MCF 10A (cell line): ENCODE data around the gene ZFHX3. TPM values are rescaled to one million over a fixed set of nuclear protein-coding genes. Genes with fewer than 3 reads are reported as not detected.

ENCODE experiments used
- BruUV-seq: library from RNA; stranded (reverse); fragments of 400-500 nt; replicated peaks from 2 replicates; lab custom pipeline; 2021; lab: Mats Ljungman, UMichigan
- CTCF ChIA-PET: fragments of 300-600 bp; sonication (Branson Sonifier 250); formaldehyde crosslinking; extraction: SDS; loops from one replicate; lab custom pipeline; 2021; ENCODE audit warnings: antibody characterized with exemption, inconsistent platforms; lab: Yijun Ruan, JAX
- POLR2A ChIA-PET: fragments of 300-600, 350-650 bp; sonication (Branson Sonifier 250); formaldehyde crosslinking; extraction: SDS; loops from one replicate; lab custom pipeline; 2020; ENCODE audit warnings: antibody characterized with exemption, inconsistent platforms; lab: Yijun Ruan, JAX
- DNase-seq: peaks from one replicate; pipeline ENCODE4 v3.0.0-alpha.2; 2018; ENCODE audit not compliant: unreplicated experiment
- H3K27ac Mint-ChIP-seq: one replicate; pipeline ENCODE4 v1.8.0; 2022; ENCODE audit warnings: mild to moderate bottlenecking, low read depth, mixed read lengths; ENCODE audit not compliant: unreplicated experiment
- H3K27me3 Mint-ChIP-seq: one replicate; pipeline ENCODE4 v1.8.0; 2022; ENCODE audit warnings: mixed read lengths; ENCODE audit not compliant: insufficient read depth, unreplicated experiment
- H3K36me3 Mint-ChIP-seq: one replicate; pipeline ENCODE4 v1.8.0; 2022; ENCODE audit warnings: mild to moderate bottlenecking, moderate library complexity, mixed read lengths; ENCODE audit not compliant: insufficient read depth, unreplicated experiment
- H3K4me1 Mint-ChIP-seq: one replicate; pipeline ENCODE4 v1.8.0; 2022; ENCODE audit warnings: mixed read lengths; ENCODE audit not compliant: insufficient read depth, unreplicated experiment
- H3K4me3 Mint-ChIP-seq: one replicate; pipeline ENCODE4 v1.8.0; 2022; ENCODE audit warnings: mild to moderate bottlenecking, moderate library complexity, mixed read lengths; ENCODE audit not compliant: unreplicated experiment
- H3K9me3 Mint-ChIP-seq: one replicate; pipeline ENCODE4 v1.8.0; 2022; ENCODE audit warnings: mixed read lengths; ENCODE audit not compliant: unreplicated experiment
- intact Hi-C: fragments of 100-400 bp; cut with micrococcal nuclease; formaldehyde crosslinking; loops from 2 replicates; pipeline ENCODE4 v1.14.1; 2022
- total RNA-seq: library from RNA; stranded (reverse); gene quantifications from 2 replicates; pipeline ENCODE4 v1.2.3, GENCODE V29; 2022
- TF ChIP-seq, protein P1 (sequence below): fragments of 200-600 bp; IDR thresholded peaks from one replicate; pipeline ENCODE4 v1.8.0; 2022; ENCODE audit warnings: antibody characterized with exemption, mild to moderate bottlenecking; ENCODE audit not compliant: unreplicated experiment

ZFHX3 gene
- total RNA-seq, 1 experiment from 2014 or later = 27.4 TPM

DNA sequence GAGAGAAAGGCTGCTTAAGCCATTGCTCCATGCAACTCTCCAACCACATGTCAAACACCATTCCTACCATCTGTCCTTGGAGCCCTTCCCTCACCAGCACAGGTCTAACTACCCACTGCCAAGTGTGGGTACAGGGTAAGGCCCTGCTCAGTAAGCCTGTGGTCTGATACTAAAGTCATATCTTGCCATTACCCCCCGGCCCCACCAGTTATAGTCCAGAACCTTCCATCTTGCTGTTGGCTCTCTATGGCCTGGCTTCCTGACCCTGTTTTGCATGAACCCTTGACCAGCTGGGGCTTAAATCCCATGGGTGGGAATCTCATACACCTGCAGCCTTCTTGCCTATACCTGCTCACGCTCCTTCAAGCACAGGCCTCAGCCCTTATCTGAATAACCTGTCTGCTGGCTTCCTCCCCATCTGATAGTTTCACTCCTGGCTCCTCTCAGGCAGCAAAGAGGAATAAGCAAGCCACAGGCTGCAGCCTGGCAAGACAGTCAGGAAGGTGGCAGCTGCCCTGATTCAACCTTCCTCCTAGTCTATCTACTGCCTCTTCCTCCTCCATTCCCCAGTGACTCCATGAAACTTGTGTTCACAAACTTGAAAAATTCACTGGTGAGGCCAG lies 64.1 kb downstream of the ZFHX3 start:
- TF ChIP-seq, protein P1, sequence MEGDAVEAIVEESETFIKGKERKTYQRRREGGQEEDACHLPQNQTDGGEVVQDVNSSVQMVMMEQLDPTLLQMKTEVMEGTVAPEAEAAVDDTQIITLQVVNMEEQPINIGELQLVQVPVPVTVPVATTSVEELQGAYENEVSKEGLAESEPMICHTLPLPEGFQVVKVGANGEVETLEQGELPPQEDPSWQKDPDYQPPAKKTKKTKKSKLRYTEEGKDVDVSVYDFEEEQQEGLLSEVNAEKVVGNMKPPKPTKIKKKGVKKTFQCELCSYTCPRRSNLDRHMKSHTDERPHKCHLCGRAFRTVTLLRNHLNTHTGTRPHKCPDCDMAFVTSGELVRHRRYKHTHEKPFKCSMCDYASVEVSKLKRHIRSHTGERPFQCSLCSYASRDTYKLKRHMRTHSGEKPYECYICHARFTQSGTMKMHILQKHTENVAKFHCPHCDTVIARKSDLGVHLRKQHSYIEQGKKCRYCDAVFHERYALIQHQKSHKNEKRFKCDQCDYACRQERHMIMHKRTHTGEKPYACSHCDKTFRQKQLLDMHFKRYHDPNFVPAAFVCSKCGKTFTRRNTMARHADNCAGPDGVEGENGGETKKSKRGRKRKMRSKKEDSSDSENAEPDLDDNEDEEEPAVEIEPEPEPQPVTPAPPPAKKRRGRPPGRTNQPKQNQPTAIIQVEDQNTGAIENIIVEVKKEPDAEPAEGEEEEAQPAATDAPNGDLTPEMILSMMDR = no peak
- intact Hi-C loops = loop anchor here (10.0 kb wide), 1 partner anchor 191 kb away; no protein-coding TSS in a partner anchor
- Mint-ChIP-seq H3K27me3 (no peaks in the 10 kb centered on the region), H3K4me3 (no peak overlapping the region), H3K9me3 (no peaks in the 10 kb centered on the region), H3K4me1 (peaks cover 29% of the 10 kb centered on the region), H3K27ac (peak overlapping the region; percentile 73), H3K36me3 (peaks cover 5% of the 10 kb centered on the region)
- CTCF ChIA-PET = interaction anchor here (0.6 to 2.1 kb wide), 4 partner anchors 37 to 233 kb away, joined by 3 to 9 read pairs (median 4); no protein-coding TSS in a partner anchor
- DNase-seq = no peak
- POLR2A ChIA-PET = no interaction called here
- no TSS peak for BruUV-seq

DNA sequence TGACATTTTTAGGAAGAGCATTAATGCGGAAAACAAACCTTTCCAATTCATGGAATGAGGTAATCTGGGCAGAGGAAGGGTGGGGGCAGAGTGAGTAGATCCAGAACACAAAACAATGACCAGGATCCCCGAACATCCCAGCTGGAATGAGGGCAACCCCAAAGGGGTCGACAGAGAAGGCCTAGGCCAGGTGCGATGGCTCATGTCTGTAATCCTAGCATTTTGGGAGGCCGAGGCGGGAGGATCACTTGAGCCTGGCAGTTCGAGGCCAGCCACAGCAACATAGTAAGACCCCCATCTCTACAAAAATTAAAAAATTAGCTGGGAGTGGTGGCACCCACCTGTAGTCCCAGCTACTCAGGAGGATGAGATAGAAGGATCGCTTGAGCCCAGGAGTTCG lies 64.7 kb downstream of the ZFHX3 start:
- no peak for DNase-seq
- ChIA-PET CTCF (interaction anchor here (0.6 to 2.1 kb wide), 5 partner anchors 11 to 480 kb away, joined by 3 to 9 read pairs (median 3); no protein-coding TSS in a partner anchor), POLR2A (no interaction called here)
- Mint-ChIP-seq H3K9me3 (no peaks in the 10 kb centered on the region), H3K4me1 (peaks cover 25% of the 10 kb centered on the region), H3K27me3 (no peaks in the 10 kb centered on the region), H3K36me3 (peaks cover 5% of the 10 kb centered on the region), H3K27ac (peak overlapping the region; percentile 73), H3K4me3 (no peak overlapping the region)
- intact Hi-C loops = loop anchor here (10.0 kb wide), 1 partner anchor 192 kb away; no protein-coding TSS in a partner anchor
- TF ChIP-seq, protein P1 = no peak
- BruUV-seq = no TSS peak

DNA sequence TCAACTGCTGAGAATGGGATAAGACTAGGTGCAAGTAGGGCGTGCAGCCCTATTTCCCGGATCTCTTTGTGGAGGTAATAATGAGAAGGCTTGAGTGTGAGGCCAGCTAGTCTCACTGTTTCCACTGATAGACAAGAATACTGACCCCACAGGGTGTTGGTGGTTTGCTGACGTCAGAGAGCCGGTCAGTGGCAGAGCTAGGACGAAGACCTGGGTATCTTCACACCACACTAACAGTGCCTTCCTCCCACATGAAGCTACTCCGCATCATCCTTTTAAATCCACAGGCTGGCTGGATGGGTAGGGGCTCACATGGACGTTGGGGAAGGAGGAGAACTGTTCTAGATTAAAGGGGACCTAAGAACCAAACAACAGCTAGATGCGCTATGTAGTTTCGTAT lies 68.0 kb downstream of the ZFHX3 start:
- H3K27ac Mint-ChIP-seq = no peak overlapping the region
- POLR2A ChIA-PET = interaction anchor here (0.9 to 1.3 kb wide), 2 partner anchors 77 to 92 kb away, joined by 3 to 5 read pairs; no protein-coding TSS in a partner anchor
- no peak overlapping the region for H3K4me3 Mint-ChIP-seq

DNA sequence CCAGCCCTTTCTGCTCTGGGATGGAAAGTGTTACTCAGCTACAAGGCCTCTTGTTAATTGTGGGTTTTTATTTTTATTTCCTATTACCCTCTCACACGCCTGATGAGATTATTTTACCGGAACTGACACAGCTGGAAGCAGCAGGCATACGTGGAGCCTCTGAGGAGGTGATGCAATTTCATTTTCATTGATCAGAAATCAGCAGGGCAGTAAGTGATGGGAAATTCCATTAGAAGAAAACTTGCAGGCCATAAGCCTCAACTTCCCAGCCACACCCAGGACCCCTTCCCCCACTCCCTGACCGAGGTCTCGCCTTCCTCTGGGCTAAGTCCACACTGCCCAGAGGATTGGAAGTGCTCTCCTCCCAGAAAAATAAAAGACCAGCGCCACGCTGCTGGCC lies 69.7 kb downstream of the ZFHX3 start:
- H3K27ac Mint-ChIP-seq = no peak overlapping the region
- CTCF ChIA-PET = interaction anchor here (0.6 to 0.7 kb wide), 4 partner anchors 48 to 988 kb away, joined by 3 to 4 read pairs (median 3); no protein-coding TSS in a partner anchor

More for the DNA sequence above, 68.0 kb downstream of the ZFHX3 start:
- no TSS peak for BruUV-seq
- DNase-seq = no peak
- Mint-ChIP-seq H3K9me3 (no peaks in the 10 kb centered on the region), H3K27me3 (no peaks in the 10 kb centered on the region), H3K4me1 (peaks cover 2% of the 10 kb centered on the region), H3K36me3 (peaks cover 5% of the 10 kb centered on the region)
- intact Hi-C loops = loop anchor here (10.0 kb wide), 1 partner anchor 195 kb away; no protein-coding TSS in a partner anchor
- CTCF ChIA-PET = interaction anchor here (0.6 to 1.9 kb wide), 7 partner anchors 8 to 498 kb away, joined by 3 to 10 read pairs (median 3); no protein-coding TSS in a partner anchor
- TF ChIP-seq, protein P1 = no peak

More for the DNA sequence above, 69.7 kb downstream of the ZFHX3 start:
- intact Hi-C loops = no loop called here
- no peak for DNase-seq
- Mint-ChIP-seq H3K27me3 (no peaks in the 10 kb centered on the region), H3K4me1 (peaks cover 3% of the 10 kb centered on the region), H3K9me3 (no peaks in the 10 kb centered on the region), H3K4me3 (no peak overlapping the region), H3K36me3 (peaks cover 9% of the 10 kb centered on the region)
- POLR2A ChIA-PET = interaction anchor here (0.5 kb wide), 1 partner anchor 148 kb away, joined by 3 read pairs; no protein-coding TSS in a partner anchor
- TF ChIP-seq, protein P1 = no peak
- no TSS peak for BruUV-seq
